NB4 (cell line): ENCODE data around the gene STEAP2.

Experiments
- DNase-seq: peaks from one replicate; pipeline ENCODE4 v3.0.0; 2010; ENCODE audit warnings: low read depth
- H3K4me3 ChIP-seq: one replicate; pipeline ENCODE4 v1.5.1; 2011; ENCODE audit warnings: mild to moderate bottlenecking, low read depth, low read length, moderate library complexity
- MYC ChIP-seq: IDR thresholded peaks from 2 replicates; pipeline ENCODE4 v1.6.1; 2011; ENCODE audit warnings: low read depth, low read length
- POLR2A ChIP-seq: IDR thresholded peaks from 2 replicates; pipeline ENCODE4 v1.6.1; 2011; ENCODE audit warnings: mild to moderate bottlenecking; ENCODE audit not compliant: insufficient read length; ENCODE audit errors: extremely low read depth
- TF ChIP-seq, protein P1 (sequence below): IDR thresholded peaks from one replicate; pipeline ENCODE4 v1.5.1; 2012; ENCODE audit warnings: low read depth, low read length
- TF ChIP-seq, protein P2 (sequence below): IDR thresholded peaks from 2 replicates; pipeline ENCODE4 v1.6.1; 2011; ENCODE audit warnings: low read depth, low read length

The STEAP2 gene

GRCh38 chr7:90187507-90188050 lies 24.0 kb upstream of the STEAP2 start:
- TF ChIP-seq POLR2A, result no peak
- TF ChIP-seq, protein P1, sequence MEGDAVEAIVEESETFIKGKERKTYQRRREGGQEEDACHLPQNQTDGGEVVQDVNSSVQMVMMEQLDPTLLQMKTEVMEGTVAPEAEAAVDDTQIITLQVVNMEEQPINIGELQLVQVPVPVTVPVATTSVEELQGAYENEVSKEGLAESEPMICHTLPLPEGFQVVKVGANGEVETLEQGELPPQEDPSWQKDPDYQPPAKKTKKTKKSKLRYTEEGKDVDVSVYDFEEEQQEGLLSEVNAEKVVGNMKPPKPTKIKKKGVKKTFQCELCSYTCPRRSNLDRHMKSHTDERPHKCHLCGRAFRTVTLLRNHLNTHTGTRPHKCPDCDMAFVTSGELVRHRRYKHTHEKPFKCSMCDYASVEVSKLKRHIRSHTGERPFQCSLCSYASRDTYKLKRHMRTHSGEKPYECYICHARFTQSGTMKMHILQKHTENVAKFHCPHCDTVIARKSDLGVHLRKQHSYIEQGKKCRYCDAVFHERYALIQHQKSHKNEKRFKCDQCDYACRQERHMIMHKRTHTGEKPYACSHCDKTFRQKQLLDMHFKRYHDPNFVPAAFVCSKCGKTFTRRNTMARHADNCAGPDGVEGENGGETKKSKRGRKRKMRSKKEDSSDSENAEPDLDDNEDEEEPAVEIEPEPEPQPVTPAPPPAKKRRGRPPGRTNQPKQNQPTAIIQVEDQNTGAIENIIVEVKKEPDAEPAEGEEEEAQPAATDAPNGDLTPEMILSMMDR, result no peak
- TF ChIP-seq MYC, result no peak
- TF ChIP-seq, protein P2, sequence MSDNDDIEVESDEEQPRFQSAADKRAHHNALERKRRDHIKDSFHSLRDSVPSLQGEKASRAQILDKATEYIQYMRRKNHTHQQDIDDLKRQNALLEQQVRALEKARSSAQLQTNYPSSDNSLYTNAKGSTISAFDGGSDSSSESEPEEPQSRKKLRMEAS, result no peak
- no peak overlapping the region for H3K4me3 ChIP-seq
- DNase-seq, result no peak

DNA sequence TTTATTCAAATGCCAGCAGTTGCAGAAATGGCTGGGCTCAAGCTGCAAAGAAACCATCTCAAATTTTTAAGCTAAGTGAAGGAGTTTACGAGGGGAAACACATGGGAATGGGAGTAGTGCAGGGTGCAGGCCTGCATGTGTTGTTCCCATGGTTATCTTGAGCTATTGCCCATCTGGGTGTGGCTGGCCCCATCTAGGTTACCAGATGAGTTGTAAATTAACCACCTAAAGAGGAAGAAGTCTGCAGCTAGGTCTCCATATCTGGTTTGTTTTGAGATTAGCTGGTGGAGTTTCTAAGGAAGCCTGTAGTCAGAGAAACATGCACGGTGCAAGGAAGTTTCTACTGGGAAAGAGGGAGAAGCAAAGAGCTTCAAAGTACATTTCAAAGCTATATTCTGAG lies 23.3 kb upstream of the STEAP2 start:
- DNase-seq, result peak; percentile 75
- no peak for TF ChIP-seq MYC
- TF ChIP-seq, protein P1, result no peak
- TF ChIP-seq, protein P2, result peak; percentile 45; the same call in 1 of the 2 replicates
- H3K4me3 ChIP-seq, result no peak overlapping the region

DNA sequence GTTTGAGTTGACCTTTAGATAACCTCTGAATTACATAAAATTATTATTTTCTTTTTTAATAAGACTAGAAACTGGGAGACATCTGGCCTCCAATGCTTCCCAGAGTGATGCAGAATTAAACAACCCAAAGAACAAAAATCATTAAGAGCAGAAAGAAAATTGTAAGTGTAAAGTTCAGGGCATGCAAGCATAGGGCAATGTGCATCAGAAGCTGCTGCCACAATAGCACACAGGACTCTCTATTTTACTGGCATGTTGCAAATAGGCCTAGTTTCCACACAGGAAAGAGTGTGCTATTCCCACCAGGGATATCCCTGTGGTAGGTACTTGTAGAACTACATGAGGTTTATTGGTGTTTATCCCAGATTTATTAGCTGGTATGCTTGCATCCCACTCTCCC lies 20.5 kb upstream of the STEAP2 start:
- TF ChIP-seq, protein P2, result no peak
- TF ChIP-seq, protein P1, result no peak
- TF ChIP-seq MYC (no peak), POLR2A (no peak)
- no peak overlapping the region for H3K4me3 ChIP-seq
- DNase-seq, result no peak

DNA sequence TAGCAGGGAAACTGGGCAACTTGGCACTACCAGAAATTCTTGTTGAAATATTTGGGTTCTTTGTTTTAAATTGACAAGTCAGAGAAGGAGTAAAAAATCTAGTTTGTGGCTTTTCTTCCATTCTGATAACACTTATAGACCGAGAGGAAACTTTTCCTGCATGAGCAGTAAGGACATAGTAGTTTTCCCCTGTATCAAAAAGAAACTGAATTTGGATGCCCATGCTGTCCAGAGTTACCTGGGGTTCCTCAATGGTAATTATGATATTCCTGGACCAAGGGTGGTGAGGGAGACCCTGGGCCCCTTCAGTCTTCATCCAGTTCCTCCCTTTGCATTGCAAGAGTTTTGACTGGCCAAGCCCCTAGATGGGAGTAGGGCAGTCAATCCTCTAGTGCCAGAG lies 19.9 kb upstream of the STEAP2 start:
- DNase-seq, result no peak

GRCh38 chr7:90192876-90193750 lies 18.4 kb upstream of the STEAP2 start:
- no peak overlapping the region for H3K4me3 ChIP-seq
- no peak for DNase-seq
- TF ChIP-seq MYC, result no peak
- no peak for TF ChIP-seq POLR2A
- TF ChIP-seq, protein P1, result no peak
- TF ChIP-seq, protein P2, result no peak

More for the DNA sequence above, 19.9 kb upstream of the STEAP2 start:
- H3K4me3 ChIP-seq, result no peak overlapping the region
- TF ChIP-seq POLR2A (no peak), MYC (no peak)
- TF ChIP-seq, protein P1, result no peak
- TF ChIP-seq, protein P2, result no peak
